PFSK-1 (cell line): ENCODE measurements around the gene ANO8.

Source experiments
- FOXP2 ChIP-seq: optimal IDR thresholded peaks from 2 replicates; pipeline ENCODE3; 2011; ENCODE audit warnings: borderline replicate concordance, control low read depth, inconsistent platforms; ENCODE audit not compliant: insufficient read depth; ENCODE audit errors: extremely low read length, extremely low read depth
- POLR2AphosphoS5 ChIP-seq: IDR thresholded peaks from 2 replicates; pipeline ENCODE4 v1.6.1; 2012; ENCODE audit warnings: low read depth, mild to moderate bottlenecking, control low read depth, low read length, moderate library complexity
- SIN3A ChIP-seq: IDR thresholded peaks from 2 replicates; pipeline ENCODE4 v1.6.1; 2012; ENCODE audit warnings: mild to moderate bottlenecking, low read length, moderate library complexity, borderline replicate concordance; ENCODE audit not compliant: insufficient read depth
- TAF1 ChIP-seq: IDR thresholded peaks from 2 replicates; pipeline ENCODE4 v1.6.1; 2012; ENCODE audit warnings: low read length, control low read depth, borderline replicate concordance; ENCODE audit not compliant: insufficient read depth
- TF ChIP-seq, protein P1 (sequence below), 2 experiments: IDR thresholded peaks; 2 replicates each; pipeline versions ENCODE4 v1.6.1 to v1.8.0; 2011 to 2012; ENCODE audit warnings: low read depth in 2 of 2, low read length in 2 of 2, control low read depth in 1 of 2, inconsistent platforms in 1 of 2, mild to moderate bottlenecking in 1 of 2, moderate library complexity in 1 of 2; ENCODE audit not compliant: insufficient read depth in 1 of 2

The ANO8 gene

DNA sequence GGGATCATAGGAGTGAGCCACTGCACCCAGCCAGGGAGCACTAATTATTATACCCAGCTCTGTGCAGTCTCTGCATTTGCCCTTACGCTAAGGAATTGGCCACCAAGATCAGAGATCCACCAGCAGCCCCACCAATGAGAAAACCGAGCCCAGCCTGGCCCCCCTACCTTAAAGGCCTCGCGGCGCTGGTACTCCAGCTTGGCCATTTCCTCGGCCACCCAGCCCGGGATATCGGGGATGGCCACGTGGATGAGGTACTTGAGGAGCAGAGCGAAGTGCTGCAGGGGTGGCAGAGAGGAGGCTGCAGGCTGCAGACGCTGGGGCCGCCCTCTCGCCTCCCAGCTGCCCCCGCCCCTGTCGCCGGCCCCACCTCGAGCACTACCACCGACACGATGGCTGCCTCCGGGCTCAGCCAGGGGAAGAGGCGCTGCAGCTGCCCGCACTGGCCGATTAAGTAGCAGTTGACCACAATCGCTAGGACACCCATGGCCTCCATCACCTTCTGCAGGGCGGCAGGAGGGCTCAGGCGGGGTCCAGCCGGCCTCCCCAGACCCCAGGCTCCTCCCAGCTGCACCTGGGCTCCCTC lies 7.5 kb downstream of the ANO8 start:
- TF ChIP-seq TAF1 (no peak), POLR2AphosphoS5 (no peak), FOXP2 (no peak), SIN3A (no peak)
- TF ChIP-seq, protein P1, sequence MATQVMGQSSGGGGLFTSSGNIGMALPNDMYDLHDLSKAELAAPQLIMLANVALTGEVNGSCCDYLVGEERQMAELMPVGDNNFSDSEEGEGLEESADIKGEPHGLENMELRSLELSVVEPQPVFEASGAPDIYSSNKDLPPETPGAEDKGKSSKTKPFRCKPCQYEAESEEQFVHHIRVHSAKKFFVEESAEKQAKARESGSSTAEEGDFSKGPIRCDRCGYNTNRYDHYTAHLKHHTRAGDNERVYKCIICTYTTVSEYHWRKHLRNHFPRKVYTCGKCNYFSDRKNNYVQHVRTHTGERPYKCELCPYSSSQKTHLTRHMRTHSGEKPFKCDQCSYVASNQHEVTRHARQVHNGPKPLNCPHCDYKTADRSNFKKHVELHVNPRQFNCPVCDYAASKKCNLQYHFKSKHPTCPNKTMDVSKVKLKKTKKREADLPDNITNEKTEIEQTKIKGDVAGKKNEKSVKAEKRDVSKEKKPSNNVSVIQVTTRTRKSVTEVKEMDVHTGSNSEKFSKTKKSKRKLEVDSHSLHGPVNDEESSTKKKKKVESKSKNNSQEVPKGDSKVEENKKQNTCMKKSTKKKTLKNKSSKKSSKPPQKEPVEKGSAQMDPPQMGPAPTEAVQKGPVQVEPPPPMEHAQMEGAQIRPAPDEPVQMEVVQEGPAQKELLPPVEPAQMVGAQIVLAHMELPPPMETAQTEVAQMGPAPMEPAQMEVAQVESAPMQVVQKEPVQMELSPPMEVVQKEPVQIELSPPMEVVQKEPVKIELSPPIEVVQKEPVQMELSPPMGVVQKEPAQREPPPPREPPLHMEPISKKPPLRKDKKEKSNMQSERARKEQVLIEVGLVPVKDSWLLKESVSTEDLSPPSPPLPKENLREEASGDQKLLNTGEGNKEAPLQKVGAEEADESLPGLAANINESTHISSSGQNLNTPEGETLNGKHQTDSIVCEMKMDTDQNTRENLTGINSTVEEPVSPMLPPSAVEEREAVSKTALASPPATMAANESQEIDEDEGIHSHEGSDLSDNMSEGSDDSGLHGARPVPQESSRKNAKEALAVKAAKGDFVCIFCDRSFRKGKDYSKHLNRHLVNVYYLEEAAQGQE (IDR thresholded peaks at IDR 0.05; ENCODE audit: insufficient read depth in 1 of 2, low read depth in 2 of 2, low read length in 2 of 2): no peak

DNA sequence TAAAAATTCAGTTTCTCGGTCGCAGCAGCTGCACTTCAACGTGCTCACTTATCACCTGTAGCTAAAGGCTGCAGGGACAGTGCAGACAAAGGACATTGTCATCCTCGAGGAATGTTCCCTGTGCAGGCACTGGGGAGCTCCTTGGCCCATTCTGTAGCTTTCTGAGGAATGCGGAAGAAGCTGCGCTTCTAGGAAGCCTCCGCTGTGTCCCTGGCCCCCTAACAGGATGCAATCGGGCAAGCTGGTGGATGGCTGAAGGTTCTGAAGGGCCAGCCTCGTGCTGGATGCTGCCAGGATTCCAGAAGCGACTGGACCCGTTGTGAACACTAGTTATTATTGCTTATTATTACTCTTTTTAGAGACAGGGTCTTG lies 8.1 kb downstream of the ANO8 start:
- TF ChIP-seq, protein P1 (IDR thresholded peaks at IDR 0.05; ENCODE audit: insufficient read depth in 1 of 2, low read depth in 2 of 2, low read length in 2 of 2): no peak
- no peak for TF ChIP-seq TAF1
- no peak for TF ChIP-seq SIN3A
- TF ChIP-seq POLR2AphosphoS5: no peak
- no peak for TF ChIP-seq FOXP2

- no peak for TF ChIP-seq TAF1
- TF ChIP-seq FOXP2: no peak
- no peak for TF ChIP-seq SIN3A
- no peak for TF ChIP-seq POLR2AphosphoS5
- TF ChIP-seq, protein P1 (IDR thresholded peaks at IDR 0.05; ENCODE audit: insufficient read depth in 1 of 2, low read depth in 2 of 2, low read length in 2 of 2): no peak
Measured at GRCh38 chr19:17325881-17326594, 8.6 kb downstream of the ANO8 start.

- TF ChIP-seq, protein P1 (IDR thresholded peaks at IDR 0.05; ENCODE audit: insufficient read depth in 1 of 2, low read depth in 2 of 2, low read length in 2 of 2): no peak
- TF ChIP-seq TAF1: no peak
- no peak for TF ChIP-seq POLR2AphosphoS5
- no peak for TF ChIP-seq FOXP2
- no peak for TF ChIP-seq SIN3A
Measured at GRCh38 chr19:17325133-17325532, 9.5 kb downstream of the ANO8 start.
